ENCODE data around the gene RAP1GAP2. TPM values are rescaled to one million over a fixed set of nuclear protein-coding genes. Genes with fewer than 3 reads are reported as not detected.

Gene RAP1GAP2
- polyA plus RNA-seq, 3 donors: 1.5 to 48.4 (median 6.1) TPM

GRCh38 chr17:2814481-2815341 is 18.5 kb downstream of the RAP1GAP2 start:
- peaks cover 60% of the 10 kb centered on the region for H3K4me1 Mint-ChIP-seq
- H3K4me2 ChIP-seq (replicated peaks; ENCODE audit: extremely low read depth, low read length, poor library complexity, severe bottlenecking): peak overlapping the region; percentile 88
- 3% methylated on average over 17 of the region's 27 CpGs for WGBS (ENCODE audit: insufficient coverage)

GRCh38 chr17:2815781-2816185 is 19.5 kb downstream of the RAP1GAP2 start:
- Mint-ChIP-seq H3K36me3 (peaks cover 20 to 45% of the 10 kb centered on the region in 2 donors), H3K27me3 (ENCODE audit: low read depth in 3 of 3) (peaks cover 0 to under 1% (median 0%) of the 10 kb centered on the region in 3 donors), H3K9me3 (no peaks in the 10 kb centered on the region), H3K4me1 (peaks cover 67% of the 10 kb centered on the region), H3K27ac (peak overlapping the region in 2 of 7 donors; percentile 41 to 54), H3K4me3 (no peak overlapping the region)
- DNase-seq: no peak
- Histone ChIP-seq H3K9ac (ENCODE audit: insufficient read depth, low read length, poor library complexity, severe bottlenecking) (no peak overlapping the region), H3K27me3 (ENCODE audit: control insufficient read depth in 2 of 2, insufficient read depth in 2 of 2, low read length in 2 of 2) (no peaks in the 10 kb centered on the region), H4K20me1 (ENCODE audit: insufficient read depth, low read length) (peaks cover 96% of the 10 kb centered on the region), H3K4me1 (ENCODE audit: control insufficient read depth in 1 of 2, insufficient read depth in 2 of 2, low read length in 2 of 2) (peaks cover 44 to 61% of the 10 kb centered on the region in 2 donors), H3K4me3 (replicated peaks in 1 of 3; ENCODE audit: low read depth in 2 of 3, low read length in 3 of 3) (no peak overlapping the region), H3K4me2 (replicated peaks; ENCODE audit: extremely low read depth, low read length, poor library complexity, severe bottlenecking) (no peak overlapping the region), H3K79me2 (ENCODE audit: insufficient read depth, low read length) (peaks cover 87% of the 10 kb centered on the region), H3K36me3 (replicated peaks in 1 of 2; ENCODE audit: control insufficient read depth in 1 of 2, insufficient read depth in 2 of 2, low read length in 2 of 2) (peaks cover 4 to 6% of the 10 kb centered on the region in 2 donors), H3K9me3 (replicated peaks in 1 of 2; ENCODE audit: control insufficient read depth in 1 of 2, insufficient read depth in 1 of 2, low read length in 2 of 2) (no peaks in the 10 kb centered on the region), H3K27ac (ENCODE audit: low read depth in 1 of 2, low read length in 2 of 2) (no peak overlapping the region), H2AFZ (ENCODE audit: insufficient read depth, low read depth, low read length, poor library complexity, severe bottlenecking) (no peak overlapping the region)
- WGBS (ENCODE audit: insufficient coverage): 91% methylated on average over 13 of the region's 17 CpGs
- TF ChIP-seq CTCF (IDR thresholded peaks at IDR 0.05): no peak
- intact Hi-C loops (cut with micrococcal nuclease): no loop called here

More at GRCh38 chr17:2814481-2815341, 18.5 kb downstream of the RAP1GAP2 start:
- Histone ChIP-seq H3K27me3 (ENCODE audit: control insufficient read depth in 2 of 2, insufficient read depth in 2 of 2, low read length in 2 of 2) (no peaks in the 10 kb centered on the region), H3K36me3 (replicated peaks in 1 of 2; ENCODE audit: control insufficient read depth in 1 of 2, insufficient read depth in 2 of 2, low read length in 2 of 2) (peaks cover 6 to 9% of the 10 kb centered on the region in 2 donors), H2AFZ (ENCODE audit: insufficient read depth, low read depth, low read length, poor library complexity, severe bottlenecking) (peak overlapping the region; percentile 61), H3K4me3 (replicated peaks in 1 of 3; ENCODE audit: low read depth in 2 of 3, low read length in 3 of 3) (peak overlapping the region; percentile 11 to 77 (median 24)), H3K4me1 (ENCODE audit: control insufficient read depth in 1 of 2, insufficient read depth in 2 of 2, low read length in 2 of 2) (peaks cover 38 to 50% of the 10 kb centered on the region in 2 donors), H3K79me2 (ENCODE audit: insufficient read depth, low read length) (peaks cover 80% of the 10 kb centered on the region), H4K20me1 (ENCODE audit: insufficient read depth, low read length) (peaks cover 95% of the 10 kb centered on the region), H3K9me3 (replicated peaks in 1 of 2; ENCODE audit: control insufficient read depth in 1 of 2, insufficient read depth in 1 of 2, low read length in 2 of 2) (no peaks in the 10 kb centered on the region), H3K27ac (ENCODE audit: low read depth in 1 of 2, low read length in 2 of 2) (peak overlapping the region; percentile 29 to 73), H3K9ac (ENCODE audit: insufficient read depth, low read length, poor library complexity, severe bottlenecking) (peak overlapping the region; percentile 59)
- peaks cover 21 to 47% of the 10 kb centered on the region in 2 donors for H3K36me3 Mint-ChIP-seq
- no peaks in the 10 kb centered on the region for H3K9me3 Mint-ChIP-seq
- peak in 2 of 3 donors; percentile 49 to 52 for DNase-seq
- intact Hi-C loops (cut with micrococcal nuclease): no loop called here
- peak overlapping the region; percentile 75 to 90 for H3K4me3 Mint-ChIP-seq
- H3K27ac Mint-ChIP-seq: peak overlapping the region; percentile 48 to 87 (median 71)
- TF ChIP-seq CTCF (IDR thresholded peaks at IDR 0.05): no peak
- H3K27me3 Mint-ChIP-seq (ENCODE audit: low read depth in 3 of 3): no peaks in the 10 kb centered on the region

Data from CD14-positive monocyte (primary cell).